ENCODE measurements around the gene PPP1R16B. TPM values are rescaled to one million over a fixed set of nuclear protein-coding genes. Genes with fewer than 3 reads are reported as not detected.

Gene PPP1R16B
- total RNA-seq, 1 donor from 2014 or later, result 0.03 TPM

GRCh38 chr20:38894091-38894847 lies 88.8 kb downstream of the PPP1R16B start:
- peak; percentile 43 for DNase-seq (ENCODE audit: low read depth)

GRCh38 chr20:38895098-38895949 lies 89.8 kb downstream of the PPP1R16B start:
- DNase-seq (ENCODE audit: low read depth), result no peak

GRCh38 chr20:38896009-38896594 lies 90.6 kb downstream of the PPP1R16B start:
- DNase-seq (ENCODE audit: low read depth), result no peak

- no peak for DNase-seq (ENCODE audit: low read depth)
Measured at GRCh38 chr20:38897267-38897666, 91.8 kb downstream of the PPP1R16B start.

GRCh38 chr20:38900606-38901005 lies 95.1 kb downstream of the PPP1R16B start:
- DNase-seq (ENCODE audit: low read depth), result no peak

- no peak for DNase-seq (ENCODE audit: low read depth)
Measured at GRCh38 chr20:38902601-38903000, 97.1 kb downstream of the PPP1R16B start.

- no peak for DNase-seq (ENCODE audit: low read depth)
Measured at GRCh38 chr20:38903335-38903734, 97.8 kb downstream of the PPP1R16B start.

- no peak for DNase-seq (ENCODE audit: low read depth)
Measured at GRCh38 chr20:38905375-38905774, 99.9 kb downstream of the PPP1R16B start.

- DNase-seq (ENCODE audit: low read depth), result no peak
Measured at GRCh38 chr20:38907918-38908677, 102.6 kb downstream of the PPP1R16B start.

- no peak for DNase-seq (ENCODE audit: low read depth)
Measured at GRCh38 chr20:38915355-38915754, 109.9 kb downstream of the PPP1R16B start.

GRCh38 chr20:38917657-38918056 lies 112.2 kb downstream of the PPP1R16B start:
- no peak for DNase-seq (ENCODE audit: low read depth)

- DNase-seq (ENCODE audit: low read depth), result no peak
Measured at GRCh38 chr20:38918172-38918571, 112.7 kb downstream of the PPP1R16B start.

GRCh38 chr20:38919683-38920082 lies 114.2 kb downstream of the PPP1R16B start:
- no peak for DNase-seq (ENCODE audit: low read depth)

- DNase-seq (ENCODE audit: low read depth), result no peak
Measured at GRCh38 chr20:38920411-38920810, 114.9 kb downstream of the PPP1R16B start.

GRCh38 chr20:38920851-38921250 lies 115.4 kb downstream of the PPP1R16B start:
- no peak for DNase-seq (ENCODE audit: low read depth)

- no peak for DNase-seq (ENCODE audit: low read depth)
Measured at GRCh38 chr20:38924718-38925117, 119.2 kb downstream of the PPP1R16B start.

- peak; percentile 97 for DNase-seq (ENCODE audit: low read depth)
Measured at GRCh38 chr20:38926142-38926933, 120.8 kb downstream of the PPP1R16B start, which contains the start of gene FAM83D. TSS of gene FAM83D (plus strand) at chr20:38926417. CDS start at chr20:38926443, 26 bp downstream.

GRCh38 chr20:38926934-38927616 lies 121.6 kb downstream of the PPP1R16B start:
- peak; percentile 5 for DNase-seq (ENCODE audit: low read depth)

- no peak for DNase-seq (ENCODE audit: low read depth)
Measured at GRCh38 chr20:38927902-38928578, 122.5 kb downstream of the PPP1R16B start.

Data from myocyte (in vitro differentiated cells).